ENCODE data around the gene KRT7.

- no peak for TF ChIP-seq EZH2 (IDR thresholded peaks at IDR 0.05; ENCODE audit: insufficient read depth, poor library complexity, severe bottlenecking)
- no peak for TF ChIP-seq EZH2phosphoT487 (IDR thresholded peaks at IDR 0.05; ENCODE audit: insufficient read depth, low read depth)
Observed at GRCh38 chr12:52268212-52268611, 35.2 kb downstream of the KRT7 start.

All from GM23248 (cell line).